Erythroblast (primary cell): ENCODE measurements around the gene NBPF19.
"Not testable (repeated sequence)": the region's sequence is repeated elsewhere in the genome, so short reads cannot be mapped to it uniquely, and the experiment has no call there.

Experiments
- DNase-seq, 2 experiments: peaks; one replicate each; lab custom pipeline; 2025; lab: John Stamatoyannopoulos, UW

The NBPF19 gene, protein sequence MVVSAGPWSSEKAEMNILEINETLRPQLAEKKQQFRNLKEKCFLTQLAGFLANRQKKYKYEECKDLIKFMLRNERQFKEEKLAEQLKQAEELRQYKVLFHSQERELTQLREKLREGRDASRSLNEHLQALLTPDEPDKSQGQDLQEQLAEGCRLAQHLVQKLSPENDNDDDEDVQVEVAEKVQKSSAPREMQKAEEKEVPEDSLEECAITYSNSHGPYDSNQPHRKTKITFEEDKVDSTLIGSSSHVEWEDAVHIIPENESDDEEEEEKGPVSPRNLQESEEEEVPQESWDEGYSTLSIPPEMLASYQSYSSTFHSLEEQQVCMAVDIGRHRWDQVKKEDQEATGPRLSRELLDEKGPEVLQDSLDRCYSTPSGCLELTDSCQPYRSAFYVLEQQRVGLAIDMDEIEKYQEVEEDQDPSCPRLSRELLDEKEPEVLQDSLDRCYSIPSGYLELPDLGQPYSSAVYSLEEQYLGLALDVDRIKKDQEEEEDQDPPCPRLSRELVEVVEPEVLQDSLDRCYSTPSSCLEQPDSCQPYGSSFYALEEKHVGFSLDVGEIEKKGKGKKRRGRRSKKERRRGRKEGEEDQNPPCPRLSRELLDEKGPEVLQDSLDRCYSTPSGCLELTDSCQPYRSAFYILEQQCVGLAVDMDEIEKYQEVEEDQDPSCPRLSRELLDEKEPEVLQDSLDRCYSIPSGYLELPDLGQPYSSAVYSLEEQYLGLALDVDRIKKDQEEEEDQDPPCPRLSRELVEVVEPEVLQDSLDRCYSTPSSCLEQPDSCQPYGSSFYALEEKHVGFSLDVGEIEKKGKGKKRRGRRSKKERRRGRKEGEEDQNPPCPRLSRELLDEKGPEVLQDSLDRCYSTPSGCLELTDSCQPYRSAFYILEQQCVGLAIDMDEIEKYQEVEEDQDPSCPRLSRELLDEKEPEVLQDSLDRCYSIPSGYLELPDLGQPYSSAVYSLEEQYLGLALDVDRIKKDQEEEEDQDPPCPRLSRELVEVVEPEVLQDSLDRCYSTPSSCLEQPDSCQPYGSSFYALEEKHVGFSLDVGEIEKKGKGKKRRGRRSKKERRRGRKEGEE (N-terminal part only)

GRCh38 chr1:149474745-149475144 lies at the start of gene NBPF19:
TSS of gene NBPF19 (plus strand) at chr1:149475045. CDS start at chr1:149475933, 888 bp downstream.
- DNase-seq, result not testable (repeated sequence)

- DNase-seq, result not testable (repeated sequence)
Observed at GRCh38 chr1:149428317-149428716, 46.5 kb upstream of the NBPF19 start.

DNA sequence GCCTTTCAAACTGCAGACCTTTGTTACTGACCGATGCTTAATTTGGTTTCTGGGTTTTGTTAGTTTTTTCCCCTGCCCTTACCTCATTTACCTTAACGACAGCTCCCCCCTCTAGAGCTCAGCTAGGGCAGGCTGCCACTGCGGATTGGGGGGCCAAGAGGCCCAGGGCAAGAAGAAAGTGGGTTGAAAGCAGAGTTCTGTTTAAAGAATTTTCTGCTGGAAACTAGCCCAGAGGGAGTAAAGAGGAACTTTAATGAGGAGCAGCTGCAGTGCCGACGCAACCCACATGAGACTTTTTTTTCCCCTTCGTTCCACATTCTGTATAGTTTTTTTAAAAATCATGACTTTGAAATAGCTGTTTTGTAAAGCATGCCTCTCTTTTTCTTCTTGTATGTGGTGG lies 29.4 kb upstream of the NBPF19 start:
- not testable (repeated sequence) for DNase-seq

DNA sequence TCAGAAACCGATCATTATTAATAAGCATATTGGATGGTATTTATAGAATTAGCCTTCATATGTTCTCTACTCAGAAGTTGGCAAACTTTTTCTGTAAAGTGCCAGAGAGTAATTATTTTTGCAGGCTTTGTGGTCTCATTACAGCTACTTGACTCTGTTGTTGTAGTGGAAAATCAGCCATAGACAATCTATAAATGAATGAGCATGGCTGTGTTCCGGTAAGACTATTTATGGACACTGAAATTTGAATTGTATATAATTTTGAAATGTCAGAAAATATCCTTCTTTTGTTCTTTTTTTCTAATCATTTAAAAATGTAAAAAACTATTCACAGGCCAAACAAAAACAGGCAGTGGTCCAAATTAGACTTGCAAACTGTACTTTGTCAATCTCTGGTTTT lies 22.6 kb upstream of the NBPF19 start:
- DNase-seq, result not testable (repeated sequence)

GRCh38 chr1:149452652-149453051 lies 22.2 kb upstream of the NBPF19 start:
- DNase-seq, result not testable (repeated sequence)

- DNase-seq, result not testable (repeated sequence)
Observed at GRCh38 chr1:149558350-149558825, 83.5 kb downstream of the NBPF19 start.

DNA sequence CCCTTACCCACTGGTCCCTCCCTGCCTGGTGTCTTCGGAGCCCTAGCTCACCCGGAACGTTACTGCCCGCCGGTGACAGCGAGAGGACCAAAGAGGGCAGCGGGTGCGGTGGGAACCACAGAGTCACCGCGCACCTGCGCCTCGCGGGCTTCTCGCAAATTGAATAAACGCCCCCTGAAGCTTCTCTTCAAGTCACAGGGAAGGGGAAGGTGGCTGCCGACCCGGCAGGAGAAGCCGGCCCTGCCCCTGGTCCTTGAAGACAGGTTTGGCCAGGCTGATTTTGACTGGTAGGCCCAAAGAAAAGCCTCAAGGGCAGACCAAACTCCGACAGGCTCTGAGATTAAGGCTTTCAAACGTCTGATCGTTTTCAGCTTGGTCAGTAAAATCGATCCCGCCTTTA lies 87.0 kb downstream of the NBPF19 start:
- not testable (repeated sequence) for DNase-seq

- DNase-seq, result not testable (repeated sequence)
Observed at GRCh38 chr1:149565485-149565884, 90.6 kb downstream of the NBPF19 start.

DNA sequence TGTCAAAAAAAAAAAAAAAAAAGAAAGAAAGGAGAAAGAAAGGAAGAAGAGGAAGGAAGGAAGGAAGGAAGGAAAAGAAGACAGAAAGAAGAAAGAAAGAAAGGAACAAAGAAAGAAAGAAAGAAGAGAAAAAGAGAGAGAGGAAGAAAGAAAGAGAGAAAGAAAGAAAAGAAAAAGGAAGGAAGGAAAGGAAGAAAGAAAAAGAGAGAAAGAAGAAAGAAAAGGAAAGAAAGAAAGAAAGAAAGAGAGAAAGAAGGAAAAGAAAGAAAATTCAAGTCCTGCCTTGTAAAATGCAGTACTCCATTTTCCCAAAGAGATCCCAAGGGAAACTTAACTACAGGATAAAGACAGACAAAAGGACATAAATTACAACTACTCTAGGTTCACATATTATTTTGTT lies 97.9 kb downstream of the NBPF19 start:
- not testable (repeated sequence) for DNase-seq

DNA sequence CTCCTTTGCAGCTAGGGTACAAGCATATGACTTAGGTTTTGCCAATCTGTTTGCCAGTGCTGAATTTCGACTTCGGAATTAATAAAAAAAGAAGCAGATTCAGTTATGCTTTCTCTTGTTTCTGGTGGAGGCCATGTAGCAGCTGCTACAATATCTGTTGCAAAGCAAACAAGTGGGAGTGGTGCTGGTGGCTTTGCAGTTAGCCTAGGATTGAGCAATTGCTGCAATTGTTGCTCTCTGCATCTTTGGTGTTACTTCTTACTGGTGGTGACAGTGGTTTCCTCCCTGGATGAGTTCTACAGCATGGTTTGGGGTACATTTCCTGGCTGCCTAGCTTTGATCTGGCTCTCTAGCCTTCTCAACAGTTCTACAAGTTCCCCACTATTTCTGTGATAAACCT lies 110.7 kb downstream of the NBPF19 start:
- DNase-seq, result not testable (repeated sequence)
